HCT116 (cell line): ENCODE measurements around the gene ARIH2. TPM values are rescaled to one million over a fixed set of nuclear protein-coding genes. Genes with fewer than 3 reads are reported as not detected.

Experiments used
- ATAC-seq: fragments of 200-7000 bp; cut with Tn5 transposase; 2 replicates; pipeline ENCODE4 v1.9.1; 2020; ENCODE audit warnings: mild to moderate bottlenecking, moderate library complexity
- BruUV-seq: library from RNA; stranded (reverse); fragments of 400-500 nt; replicated peaks from 2 replicates; lab custom pipeline; 2021; lab: Mats Ljungman, UMichigan
- CTCF ChIA-PET: fragments of 300-600 bp; sonication (Branson Sonifier 250); formaldehyde crosslinking; loops from one replicate; lab custom pipeline; 2021; ENCODE audit warnings: antibody characterized with exemption; lab: Charles Lee
- POLR2A ChIA-PET: fragments of 300-600, 350-600 bp; sonication (Branson Sonifier 250); formaldehyde crosslinking; loops from one replicate; lab custom pipeline; 2021; ENCODE audit warnings: antibody characterized with exemption; lab: Charles Lee
- RAD21 ChIA-PET, 2 experiments: fragments of 300-600 bp; sonication (Branson Sonifier 250); formaldehyde crosslinking; loops; one replicate each; lab custom pipeline; 2023; ENCODE audit warnings: low total read pairs in 2 of 2; ENCODE audit not compliant: uncharacterized antibody in 2 of 2, unreplicated experiment in 2 of 2, low non-redundant PET in 1 of 2; lab: Charles Lee
- DNase-seq: peaks from one replicate; pipeline ENCODE4 v3.0.0-alpha.2; 2010; ENCODE audit warnings: low read depth, low spot score
- H2AFZ ChIP-seq: fragments of 200-600 bp; shearing (Covaris generic), sonication (generic); 2 replicates; pipeline ENCODE4 v1.6.1; 2017; ENCODE audit warnings: low read depth, mixed run types, mixed read lengths, antibody characterized with exemption, low read length; ENCODE audit not compliant: poor library complexity, severe bottlenecking
- H3K27ac ChIP-seq: 2 replicates; pipeline ENCODE4 v1.5.1; 2012; ENCODE audit warnings: low read depth, low read length
- H3K27me3 ChIP-seq: fragments of 200-600 bp; sonication (generic); 2 replicates; pipeline ENCODE4 v1.6.1; 2016; ENCODE audit warnings: mixed run types, low read length, mixed read lengths; ENCODE audit not compliant: insufficient read depth
- H3K36me3 ChIP-seq, 2 experiments: fragments of 200-500 bp in 1 of 2; fragments of 200-600 bp in 1 of 2; sonication (Bioruptor generic) in 1 of 2; sonication (generic) in 1 of 2; 2 replicates each; pipeline versions ENCODE4 v1.5.1 to v1.6.1; 2014 to 2016; ENCODE audit warnings: low read length in 2 of 2, inconsistent platforms in 1 of 2, mixed read lengths in 1 of 2, mixed run types in 1 of 2; ENCODE audit not compliant: insufficient read depth in 2 of 2, control insufficient read depth in 1 of 2
- H3K4me1 ChIP-seq, 2 experiments: fragments of 200-600 bp in 1 of 2; sonication (generic) in 1 of 2; 2 replicates each; pipeline versions ENCODE4 v1.5.1 to v1.6.1; 2012 to 2017; ENCODE audit warnings: low read length in 2 of 2, inconsistent platforms in 1 of 2, mild to moderate bottlenecking in 1 of 2, mixed read lengths in 1 of 2, mixed run types in 1 of 2, moderate library complexity in 1 of 2; ENCODE audit not compliant: insufficient read depth in 2 of 2, control insufficient read depth in 1 of 2
- H3K4me2 ChIP-seq: fragments of 200-600 bp; sonication (generic); 2 replicates; pipeline ENCODE4 v1.6.1; 2017; ENCODE audit warnings: mixed run types, low read length, mixed read lengths
- H3K4me3 ChIP-seq, 2 experiments: fragments of 200-600 bp in 1 of 2; sonication (generic) in 1 of 2; replicated peaks in 1 of 2; 2 replicates each; pipeline ENCODE4 v1.5.1; 2011 to 2016; ENCODE audit warnings: low read length in 2 of 2, control low read depth in 1 of 2, low read depth in 1 of 2, mild to moderate bottlenecking in 1 of 2, mixed read lengths in 1 of 2, mixed run types in 1 of 2
- H3K79me2 ChIP-seq: fragments of 200-600 bp; sonication (generic); 2 replicates; pipeline ENCODE4 v1.6.1; 2017; ENCODE audit warnings: mild to moderate bottlenecking, mixed run types, low read length, moderate library complexity, mixed read lengths; ENCODE audit not compliant: insufficient read depth
- H3K9ac ChIP-seq: fragments of 200-600 bp; sonication (generic); 2 replicates; pipeline ENCODE4 v1.6.1; 2016; ENCODE audit warnings: low read length, mixed read lengths
- H3K9me2 ChIP-seq: fragments of 200-600 bp; sonication (generic), shearing (Covaris generic); 2 replicates; pipeline ENCODE4 v1.6.1; 2017; ENCODE audit warnings: mixed run types, mild to moderate bottlenecking, moderate library complexity; ENCODE audit not compliant: insufficient read depth
- H3K9me3 ChIP-seq, 2 experiments: fragments of 200-500 bp in 1 of 2; fragments of 200-600 bp in 1 of 2; sonication (Bioruptor generic) in 1 of 2; sonication (generic) in 1 of 2; 2 replicates each; pipeline ENCODE4 v1.6.1; 2014 to 2017; ENCODE audit warnings: low read length in 2 of 2, mixed read lengths in 2 of 2, inconsistent platforms in 1 of 2, low read depth in 1 of 2, mild to moderate bottlenecking in 1 of 2, mixed run types in 1 of 2, moderate library complexity in 1 of 2; ENCODE audit not compliant: control insufficient read depth in 1 of 2, insufficient read depth in 1 of 2
- H4K20me1 ChIP-seq: fragments of 200-600 bp; sonication (generic), shearing (Covaris generic); 2 replicates; pipeline ENCODE4 v1.6.1; 2017; ENCODE audit warnings: mixed run types, mild to moderate bottlenecking, moderate library complexity; ENCODE audit not compliant: insufficient read depth
- CBX3 ChIP-seq: IDR thresholded peaks from 2 replicates; pipeline ENCODE4 v1.6.1; 2012; ENCODE audit warnings: low read depth
- CEBPB ChIP-seq: IDR thresholded peaks from 2 replicates; pipeline ENCODE4 v1.6.1; 2012; ENCODE audit warnings: low read depth
- CTCF ChIP-seq, 3 experiments: fragments of 200-600 bp in 1 of 3; sonication (generic) in 1 of 3; IDR thresholded peaks in 2 of 3; conservative IDR thresholded peaks in 1 of 3; 2 replicates each; pipeline ENCODE4 v1.5.1; 2012 to 2017; ENCODE audit warnings: low read depth in 2 of 3, low read length in 2 of 3, antibody characterized with exemption in 1 of 3, borderline replicate concordance in 1 of 3, control low read depth in 1 of 3, mild to moderate bottlenecking in 1 of 3, mixed read lengths in 1 of 3, mixed run types in 1 of 3, moderate library complexity in 1 of 3; ENCODE audit not compliant: insufficient read depth in 1 of 3
- EGR1 ChIP-seq: IDR thresholded peaks from 2 replicates; pipeline ENCODE4 v1.6.1; 2012; ENCODE audit warnings: low read depth
- ELF1 ChIP-seq: IDR thresholded peaks from 2 replicates; pipeline ENCODE4 v1.6.1; 2012; ENCODE audit warnings: low read depth, borderline replicate concordance
- EZH2 ChIP-seq: fragments of 200-600 bp; sonication (generic); IDR thresholded peaks from 2 replicates; pipeline ENCODE4 v1.6.1; 2017; ENCODE audit warnings: antibody characterized with exemption, mixed run types
- FOSL1 ChIP-seq: IDR thresholded peaks from 2 replicates; pipeline ENCODE4 v1.6.1; 2012; ENCODE audit warnings: low read depth
- JUND ChIP-seq: IDR thresholded peaks from 2 replicates; pipeline ENCODE4 v1.6.1; 2012
- POLR2A ChIP-seq: IDR thresholded peaks from 2 replicates; pipeline ENCODE4 v1.7.0; 2011; ENCODE audit warnings: borderline replicate concordance; ENCODE audit not compliant: insufficient read depth, insufficient read length; ENCODE audit errors: extremely low read depth
- POLR2AphosphoS5 ChIP-seq: IDR thresholded peaks from 2 replicates; pipeline ENCODE4 v1.6.1; 2011; ENCODE audit warnings: mild to moderate bottlenecking, low read depth, low read length, moderate library complexity
- SIN3A ChIP-seq: IDR thresholded peaks from 2 replicates; pipeline ENCODE4 v1.6.1; 2012; ENCODE audit warnings: low read depth
- SP1 ChIP-seq: IDR thresholded peaks from 2 replicates; pipeline ENCODE4 v1.6.1; 2012; ENCODE audit warnings: low read depth
- SRF ChIP-seq: IDR thresholded peaks from 2 replicates; pipeline ENCODE4 v1.6.1; 2012; ENCODE audit warnings: low read depth
- TCF7L2 ChIP-seq: IDR thresholded peaks from 2 replicates; pipeline ENCODE4 v1.7.0; 2011; ENCODE audit warnings: borderline replicate concordance, inconsistent platforms; ENCODE audit not compliant: insufficient read depth, insufficient read length; ENCODE audit errors: extremely low read depth
- YY1 ChIP-seq: IDR thresholded peaks from 2 replicates; pipeline ENCODE4 v1.6.1; 2011; ENCODE audit warnings: low read length, low read depth, moderate library complexity, mild to moderate bottlenecking; ENCODE audit not compliant: insufficient replicate concordance; ENCODE audit errors: extremely low read depth
- ZBTB33 ChIP-seq: IDR thresholded peaks from 2 replicates; pipeline ENCODE4 v1.6.1; 2011; ENCODE audit warnings: mild to moderate bottlenecking, low read length, moderate library complexity; ENCODE audit not compliant: insufficient replicate concordance; ENCODE audit errors: extremely low read depth
- ZFX ChIP-seq: fragments of 450-650 bp; IDR thresholded peaks from 2 replicates; pipeline ENCODE4 v1.6.1; 2017
- intact Hi-C: fragments of 100-400 bp; cut with micrococcal nuclease; formaldehyde crosslinking; loops from 2 replicates; pipeline ENCODE4 v1.10.0; 2022
- total RNA-seq: library from RNA; stranded (reverse); gene quantifications from one replicate; pipeline ENCODE4 v1.2.1, GENCODE V29; 2021; ENCODE audit not compliant: unreplicated experiment
- TF ChIP-seq, protein P1 (sequence below): IDR thresholded peaks from 2 replicates; pipeline ENCODE4 v1.6.1; 2012; ENCODE audit warnings: low read depth

ARIH2 gene
- total RNA-seq, 1 experiment from 2014 or later: 105 TPM

DNA sequence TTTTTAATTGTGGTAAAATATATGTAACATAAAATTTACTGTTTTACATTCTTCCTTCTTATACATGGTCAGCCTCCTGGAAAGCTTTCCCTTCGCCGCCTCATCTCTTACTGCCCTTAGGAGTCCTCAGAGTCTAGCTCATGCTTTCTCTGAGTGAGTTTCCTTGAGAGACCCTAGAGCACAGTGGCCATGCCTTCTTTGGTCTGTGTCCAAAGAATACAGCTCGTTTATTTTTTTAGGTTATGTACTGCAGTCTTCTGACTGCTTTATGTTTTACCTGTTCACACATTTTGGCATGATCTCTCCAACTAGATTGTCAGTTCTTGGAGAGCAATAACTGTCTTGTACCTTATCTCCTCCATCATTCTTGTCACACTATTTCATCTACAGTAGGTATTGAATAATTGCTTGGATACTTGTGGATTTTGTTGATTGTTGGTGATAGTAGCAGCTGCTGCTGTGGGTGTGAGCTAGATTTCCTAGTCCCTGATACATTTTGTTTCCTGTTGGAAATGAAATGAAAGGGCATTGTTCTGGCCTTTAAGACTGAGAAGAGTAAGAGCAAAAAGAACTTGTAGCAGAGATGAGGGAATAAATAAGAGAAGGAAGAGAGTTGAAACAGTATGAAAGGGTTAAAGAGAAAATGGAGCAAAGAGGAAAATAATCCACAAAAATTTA is 10.9 kb downstream of the ARIH2 start:
- peaks cover 98% of the 10 kb centered on the region for H3K79me2 ChIP-seq
- TF ChIP-seq JUND (no peak), SIN3A (no peak), ZFX (no peak), FOSL1 (no peak), TCF7L2 (no peak), POLR2A (no peak), YY1 (no peak), SRF (no peak), EGR1 (no peak), POLR2AphosphoS5 (no peak), EZH2 (no peak), ZBTB33 (no peak), CBX3 (no peak), CEBPB (no peak), ELF1 (no peak), SP1 (no peak), CTCF (IDR thresholded peaks at IDR 0.05 in 2 of 3, conservative IDR thresholded peaks at IDR 0.05 in 1 of 3; ENCODE audit: borderline replicate concordance in 1 of 3, insufficient read depth in 1 of 3, low read depth in 2 of 3, low read length in 2 of 3) (no peak)
- TF ChIP-seq, protein P1, sequence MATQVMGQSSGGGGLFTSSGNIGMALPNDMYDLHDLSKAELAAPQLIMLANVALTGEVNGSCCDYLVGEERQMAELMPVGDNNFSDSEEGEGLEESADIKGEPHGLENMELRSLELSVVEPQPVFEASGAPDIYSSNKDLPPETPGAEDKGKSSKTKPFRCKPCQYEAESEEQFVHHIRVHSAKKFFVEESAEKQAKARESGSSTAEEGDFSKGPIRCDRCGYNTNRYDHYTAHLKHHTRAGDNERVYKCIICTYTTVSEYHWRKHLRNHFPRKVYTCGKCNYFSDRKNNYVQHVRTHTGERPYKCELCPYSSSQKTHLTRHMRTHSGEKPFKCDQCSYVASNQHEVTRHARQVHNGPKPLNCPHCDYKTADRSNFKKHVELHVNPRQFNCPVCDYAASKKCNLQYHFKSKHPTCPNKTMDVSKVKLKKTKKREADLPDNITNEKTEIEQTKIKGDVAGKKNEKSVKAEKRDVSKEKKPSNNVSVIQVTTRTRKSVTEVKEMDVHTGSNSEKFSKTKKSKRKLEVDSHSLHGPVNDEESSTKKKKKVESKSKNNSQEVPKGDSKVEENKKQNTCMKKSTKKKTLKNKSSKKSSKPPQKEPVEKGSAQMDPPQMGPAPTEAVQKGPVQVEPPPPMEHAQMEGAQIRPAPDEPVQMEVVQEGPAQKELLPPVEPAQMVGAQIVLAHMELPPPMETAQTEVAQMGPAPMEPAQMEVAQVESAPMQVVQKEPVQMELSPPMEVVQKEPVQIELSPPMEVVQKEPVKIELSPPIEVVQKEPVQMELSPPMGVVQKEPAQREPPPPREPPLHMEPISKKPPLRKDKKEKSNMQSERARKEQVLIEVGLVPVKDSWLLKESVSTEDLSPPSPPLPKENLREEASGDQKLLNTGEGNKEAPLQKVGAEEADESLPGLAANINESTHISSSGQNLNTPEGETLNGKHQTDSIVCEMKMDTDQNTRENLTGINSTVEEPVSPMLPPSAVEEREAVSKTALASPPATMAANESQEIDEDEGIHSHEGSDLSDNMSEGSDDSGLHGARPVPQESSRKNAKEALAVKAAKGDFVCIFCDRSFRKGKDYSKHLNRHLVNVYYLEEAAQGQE: no peak
- CTCF ChIA-PET: no interaction called here
- no peak overlapping the region for H3K4me3 ChIP-seq
- no peaks in the 10 kb centered on the region for H3K9me3 ChIP-seq
- H3K4me2 ChIP-seq: no peak overlapping the region
- BruUV-seq: no TSS peak
- DNase-seq: no peak
- RAD21 ChIA-PET: no interaction called here
- peaks cover 23% of the 10 kb centered on the region; the same call in 1 of the 2 replicates for H4K20me1 ChIP-seq
- H3K4me1 ChIP-seq: peaks cover 15 to 25% of the 10 kb centered on the region in 2 experiments
- H3K9me2 ChIP-seq: no peaks in the 10 kb centered on the region
- ATAC-seq: no peak
- H3K27me3 ChIP-seq: no peaks in the 10 kb centered on the region
- no peak overlapping the region for H3K27ac ChIP-seq
- POLR2A ChIA-PET: no interaction called here
- H3K36me3 ChIP-seq: peaks cover 18 to 43% of the 10 kb centered on the region in 2 experiments
- intact Hi-C loops: no loop called here
- H3K9ac ChIP-seq: no peak overlapping the region
- no peak overlapping the region for H2AFZ ChIP-seq
